Natural killer cell treated with Interleukin-12 subunit alpha and Interleukin-12 subunit beta and Interleukin-15 and Interleukin-18, amount 100 ng/mL, for 72 hours (primary cell): Measurements from ENCODE around the gene SPTBN1. TPM values are rescaled to one million over a fixed set of nuclear protein-coding genes. Genes with fewer than 3 reads are reported as not detected.

ENCODE experiments used
- ATAC-seq, 2 donors: fragments of 150-1000 bp; cut with Tn5 transposase in 1 of 2; sonication (Bioruptor Pico), chemical (Tn5 transposase) in 1 of 2; 2 replicates each; pipeline ENCODE4 v1.10.0; 2021
- DNase-seq: peaks from one replicate; pipeline ENCODE4 v3.0.0; 2022; ENCODE audit warnings: low spot score
- H3K27ac Mint-ChIP-seq, 2 donors: 1 replicate in 1 of 2; 2 replicates in 1 of 2; pipeline ENCODE4 v1.8.0; 2022; ENCODE audit warnings: mixed read lengths in 2 of 2, mild to moderate bottlenecking in 1 of 2, moderate library complexity in 1 of 2
- H3K27me3 Mint-ChIP-seq, 2 donors: 1 replicate in 1 of 2; 2 replicates in 1 of 2; pipeline ENCODE4 v1.8.0; 2022; ENCODE audit warnings: mixed read lengths in 2 of 2
- H3K36me3 Mint-ChIP-seq: one replicate; pipeline ENCODE4 v1.8.0; 2022; ENCODE audit warnings: mixed read lengths
- H3K4me1 Mint-ChIP-seq, 2 donors: 1 replicate in 1 of 2; 2 replicates in 1 of 2; pipeline ENCODE4 v1.8.0; 2022; ENCODE audit warnings: low read depth in 2 of 2, mixed read lengths in 2 of 2, mild to moderate bottlenecking in 1 of 2
- H3K4me3 Mint-ChIP-seq: one replicate; pipeline ENCODE4 v1.8.0; 2022; ENCODE audit warnings: mixed read lengths
- H3K9me3 Mint-ChIP-seq: 2 replicates; pipeline ENCODE4 v1.8.0; 2022; ENCODE audit warnings: mixed read lengths
- total RNA-seq, 2 donors: library from RNA; stranded (reverse); gene quantifications; one replicate each; pipeline ENCODE4 v1.2.3, GENCODE V29; 2022

Gene SPTBN1
- total RNA-seq, 2 donors from 2014 or later = 39.1 to 41.8 TPM

DNA sequence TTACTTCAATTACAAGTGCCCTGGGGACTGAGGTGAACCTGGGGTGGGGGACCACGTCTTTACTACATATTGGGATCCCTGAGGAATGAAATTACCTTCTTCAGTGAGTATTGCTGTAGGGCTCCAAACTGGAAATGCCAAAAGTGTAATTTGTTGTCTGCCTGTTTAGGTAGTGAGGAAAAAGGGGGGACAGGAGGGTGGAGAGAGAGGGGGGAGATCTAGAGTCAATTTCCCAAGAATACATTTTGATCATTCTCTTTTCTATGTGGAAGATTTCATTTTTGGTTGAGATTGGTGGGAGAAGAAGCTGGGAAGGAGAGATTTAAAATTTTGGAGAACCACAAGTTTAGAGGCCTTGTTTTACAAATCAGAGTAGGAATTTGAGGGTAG lies 101.1 kb downstream of the SPTBN1 start:
- H3K9me3 Mint-ChIP-seq = no peaks in the 10 kb centered on the region
- no peaks in the 10 kb centered on the region for H3K27me3 Mint-ChIP-seq
- peaks cover 32 to 41% of the 10 kb centered on the region in 2 donors for H3K4me1 Mint-ChIP-seq
- H3K27ac Mint-ChIP-seq = peak overlapping the region; percentile 30 to 53
- ATAC-seq (no peak), DNase-seq (no peak)
- no peaks in the 10 kb centered on the region for H3K36me3 Mint-ChIP-seq
- peak overlapping the region; percentile 92 for H3K4me3 Mint-ChIP-seq

DNA sequence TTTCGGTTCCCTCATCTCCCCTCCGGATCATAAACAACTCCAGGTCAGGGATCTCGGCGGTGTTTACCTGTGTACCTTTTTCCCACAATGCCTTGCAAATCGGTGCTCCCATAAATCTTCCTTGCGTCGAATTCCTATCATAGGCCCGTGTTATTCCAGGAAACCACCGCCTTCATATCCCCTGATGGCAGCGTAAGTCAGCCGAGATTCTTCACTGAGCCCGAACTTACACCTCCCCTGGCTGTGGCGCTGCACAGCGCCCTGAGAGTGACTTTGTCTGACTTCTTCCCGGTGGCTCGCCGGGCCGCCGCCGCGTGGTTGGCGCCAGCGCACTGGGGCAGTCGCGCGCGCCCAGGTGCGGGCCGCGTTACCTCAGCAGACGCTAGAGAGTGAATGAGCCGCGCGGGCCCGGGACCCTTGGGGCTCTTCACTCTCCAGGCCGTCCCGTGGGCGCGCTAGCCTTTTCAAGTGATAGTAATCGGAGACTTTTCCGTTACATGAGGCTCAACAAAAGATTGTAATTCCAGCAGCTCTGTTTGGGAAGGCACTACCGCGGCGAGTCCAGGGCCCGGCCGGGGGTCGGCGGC lies 101.6 kb downstream of the SPTBN1 start:
- peaks cover 35 to 42% of the 10 kb centered on the region in 2 donors for H3K4me1 Mint-ChIP-seq
- H3K27me3 Mint-ChIP-seq = no peaks in the 10 kb centered on the region
- DNase-seq (peak; percentile 68), ATAC-seq (peak; percentile 59 to 70)
- H3K4me3 Mint-ChIP-seq = peak overlapping the region; percentile 92
- no peaks in the 10 kb centered on the region for H3K9me3 Mint-ChIP-seq
- peak overlapping the region; percentile 30 to 53 for H3K27ac Mint-ChIP-seq
- H3K36me3 Mint-ChIP-seq = no peaks in the 10 kb centered on the region

DNA sequence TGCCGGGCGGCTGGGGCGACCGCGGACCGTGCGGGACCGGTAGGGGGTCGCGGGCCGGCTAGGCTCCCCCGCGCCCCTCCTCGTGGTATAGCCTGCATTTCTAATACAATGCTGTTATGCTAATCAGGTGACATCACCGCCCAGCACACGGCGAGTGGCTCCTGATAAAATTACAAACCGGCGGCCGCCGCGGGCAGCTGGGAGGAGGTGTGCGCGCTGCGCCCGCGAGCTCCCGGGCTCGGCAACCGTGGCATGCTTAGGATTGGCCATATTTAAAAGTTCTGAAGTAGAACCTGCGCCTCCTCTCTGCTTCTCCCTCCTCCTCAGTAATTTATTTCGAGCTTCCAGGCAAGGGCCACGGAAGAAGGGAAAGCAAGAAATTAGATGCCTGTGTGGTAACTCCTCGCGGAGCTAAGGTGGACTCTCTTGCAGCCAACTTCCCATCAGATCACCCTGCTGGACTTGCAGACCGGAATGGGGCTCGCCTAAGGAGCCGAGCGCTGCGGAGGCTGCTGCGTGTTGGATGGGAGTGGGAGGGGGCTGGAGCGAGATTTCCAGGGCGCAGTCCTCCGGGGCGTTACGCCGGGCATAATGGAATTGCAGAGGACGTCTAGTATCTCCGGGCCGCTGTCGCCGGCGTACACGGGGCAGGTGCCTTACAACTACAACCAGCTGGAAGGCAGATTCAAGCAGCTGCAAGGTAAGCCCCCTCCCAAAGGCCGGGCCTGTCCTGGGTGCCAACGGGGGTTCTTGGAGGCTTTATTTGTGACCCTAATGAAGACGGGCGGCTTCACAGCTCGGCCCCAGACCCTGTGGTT lies 102.3 kb downstream of the SPTBN1 start:
- Mint-ChIP-seq H3K4me3 (peak overlapping the region; percentile 92), H3K4me1 (peaks cover 35 to 42% of the 10 kb centered on the region in 2 donors), H3K36me3 (no peaks in the 10 kb centered on the region)

DNA sequence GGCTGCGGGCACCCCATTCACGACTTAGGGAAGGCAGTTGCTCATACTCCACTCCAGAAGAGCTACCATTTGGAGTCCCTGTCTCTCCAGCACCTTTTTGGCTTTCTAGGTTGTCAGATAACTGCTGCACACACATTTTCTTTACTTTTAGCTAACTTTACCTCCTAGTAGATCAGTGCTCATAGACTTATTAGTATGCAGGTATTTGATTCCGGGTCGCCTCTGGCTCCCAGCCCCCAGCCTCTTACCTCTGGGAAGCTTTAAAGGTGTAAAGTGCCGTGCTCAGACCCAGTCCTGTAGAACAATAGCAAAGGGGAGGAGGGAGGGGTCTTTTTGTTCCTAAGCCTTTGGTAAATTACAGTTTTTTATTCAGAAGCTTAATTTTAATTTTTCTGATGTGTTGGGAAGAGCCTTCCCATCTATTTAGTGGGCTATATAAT lies 102.9 kb downstream of the SPTBN1 start:
- peak overlapping the region; percentile 95 to 98 for H3K27ac Mint-ChIP-seq
- peaks cover 35 to 42% of the 10 kb centered on the region in 2 donors for H3K4me1 Mint-ChIP-seq
- no peaks in the 10 kb centered on the region for H3K36me3 Mint-ChIP-seq
- DNase-seq (no peak), ATAC-seq (peak in 1 of 2 donors; percentile 19)
- no peaks in the 10 kb centered on the region for H3K27me3 Mint-ChIP-seq
- no peaks in the 10 kb centered on the region for H3K9me3 Mint-ChIP-seq
- H3K4me3 Mint-ChIP-seq = peak overlapping the region; percentile 92

More for the DNA sequence above, 102.3 kb downstream of the SPTBN1 start:
- no peaks in the 10 kb centered on the region for H3K9me3 Mint-ChIP-seq
- peak; percentile 67 to 73 for ATAC-seq
- DNase-seq = no peak
- no peaks in the 10 kb centered on the region for H3K27me3 Mint-ChIP-seq
- H3K27ac Mint-ChIP-seq = peak overlapping the region; percentile 95 to 98

DNA sequence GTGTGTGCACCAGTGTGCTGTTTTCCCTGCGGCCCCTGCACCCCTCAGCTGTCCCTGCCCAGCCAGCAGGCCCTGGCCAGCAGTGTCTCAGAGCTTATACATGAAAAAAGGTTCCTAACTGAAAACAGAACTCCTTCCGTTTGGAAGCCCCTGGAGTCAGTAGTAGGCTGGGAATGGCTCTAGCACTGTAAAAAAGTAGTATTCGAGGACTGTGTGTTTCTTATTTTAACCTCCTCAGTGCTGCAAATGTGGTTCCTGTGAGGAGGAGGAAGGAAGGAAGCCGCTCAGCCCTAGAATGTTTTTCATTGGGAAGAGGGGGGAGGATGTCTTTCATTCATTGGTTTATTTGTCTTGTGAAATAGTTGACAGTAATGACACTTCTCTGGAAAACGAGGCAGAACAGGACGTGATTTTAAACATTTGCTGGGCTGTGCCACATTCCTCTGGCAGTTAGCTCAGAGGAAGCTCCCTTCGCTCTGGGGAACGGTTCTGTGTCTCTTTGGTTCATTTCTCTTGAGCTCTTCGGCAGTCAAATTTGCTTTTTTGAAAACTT lies 103.5 kb downstream of the SPTBN1 start:
- H3K27ac Mint-ChIP-seq = peak overlapping the region; percentile 95 to 98
- peaks cover 38 to 42% of the 10 kb centered on the region in 2 donors for H3K4me1 Mint-ChIP-seq
- no peaks in the 10 kb centered on the region for H3K9me3 Mint-ChIP-seq
- peak overlapping the region; percentile 92 for H3K4me3 Mint-ChIP-seq
- ATAC-seq (no peak), DNase-seq (no peak)
- H3K27me3 Mint-ChIP-seq = no peaks in the 10 kb centered on the region
- H3K36me3 Mint-ChIP-seq = no peaks in the 10 kb centered on the region

DNA sequence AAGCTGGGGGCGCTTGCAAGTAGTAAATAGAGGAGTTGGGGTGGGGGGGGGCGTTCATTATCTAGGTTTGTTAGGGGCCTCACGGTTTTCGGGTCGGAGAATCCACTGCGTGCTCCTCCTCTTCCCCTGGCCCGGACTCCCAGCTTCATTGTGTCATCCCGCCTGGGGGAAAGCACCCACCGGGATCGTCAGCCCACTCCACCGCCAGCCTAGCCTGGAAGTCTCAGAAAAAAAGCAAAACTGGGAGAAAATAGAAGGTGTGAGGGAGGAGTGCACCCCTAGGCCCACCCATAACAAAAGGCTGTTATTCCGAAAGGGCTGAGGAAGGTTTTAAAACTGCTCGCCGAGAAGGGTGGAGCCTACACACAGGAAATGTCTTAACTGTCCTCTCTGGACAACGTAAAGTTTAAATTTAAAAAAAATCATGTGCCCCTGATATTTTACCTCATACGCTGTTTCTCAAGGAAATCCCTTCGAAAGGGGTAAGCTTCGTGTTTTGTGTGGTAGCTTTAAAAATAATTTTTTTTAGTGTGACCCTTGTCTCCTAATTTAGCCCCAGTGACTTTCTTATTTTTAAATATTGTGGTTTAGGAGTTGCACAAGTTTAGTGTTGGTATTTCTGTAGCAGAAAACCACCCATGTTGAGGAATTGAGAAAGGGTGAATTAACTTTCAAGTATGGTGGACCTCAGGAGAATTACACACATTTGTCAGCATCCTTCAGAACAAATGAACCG lies 104.2 kb downstream of the SPTBN1 start:
- DNase-seq (peak; percentile 71), ATAC-seq (peak; percentile 63 to 87)
- Mint-ChIP-seq H3K4me3 (peak overlapping the region; percentile 92), H3K9me3 (no peaks in the 10 kb centered on the region), H3K27me3 (no peaks in the 10 kb centered on the region), H3K4me1 (peaks cover 42% of the 10 kb centered on the region in 2 donors), H3K36me3 (no peaks in the 10 kb centered on the region), H3K27ac (peak overlapping the region; percentile 95 to 98)

DNA sequence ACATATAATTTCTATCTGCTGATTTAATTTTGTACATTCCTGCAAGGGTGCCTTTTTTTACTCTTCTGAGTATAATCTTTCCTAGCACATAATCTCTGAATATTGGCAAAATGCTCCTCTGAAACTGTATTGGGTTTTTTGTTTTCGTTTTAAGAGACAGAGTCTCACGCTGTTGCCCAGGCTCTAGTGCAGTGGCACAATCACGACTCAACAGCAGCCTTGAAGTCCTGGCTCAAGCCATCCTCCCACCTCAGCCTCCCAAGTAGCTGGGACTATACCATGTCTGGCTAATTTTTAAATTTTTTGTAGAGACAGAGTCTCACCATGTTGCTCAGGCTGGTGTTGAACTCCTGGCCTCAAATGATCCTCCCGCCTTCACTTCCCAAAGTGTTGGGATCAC lies 104.9 kb downstream of the SPTBN1 start:
- peak overlapping the region; percentile 95 to 98 for H3K27ac Mint-ChIP-seq
- H3K36me3 Mint-ChIP-seq = no peaks in the 10 kb centered on the region
- DNase-seq (no peak), ATAC-seq (no peak)
- H3K27me3 Mint-ChIP-seq = no peaks in the 10 kb centered on the region
- H3K4me1 Mint-ChIP-seq = peaks cover 42% of the 10 kb centered on the region in 2 donors
- H3K9me3 Mint-ChIP-seq = no peaks in the 10 kb centered on the region
- H3K4me3 Mint-ChIP-seq = peak overlapping the region; percentile 92

DNA sequence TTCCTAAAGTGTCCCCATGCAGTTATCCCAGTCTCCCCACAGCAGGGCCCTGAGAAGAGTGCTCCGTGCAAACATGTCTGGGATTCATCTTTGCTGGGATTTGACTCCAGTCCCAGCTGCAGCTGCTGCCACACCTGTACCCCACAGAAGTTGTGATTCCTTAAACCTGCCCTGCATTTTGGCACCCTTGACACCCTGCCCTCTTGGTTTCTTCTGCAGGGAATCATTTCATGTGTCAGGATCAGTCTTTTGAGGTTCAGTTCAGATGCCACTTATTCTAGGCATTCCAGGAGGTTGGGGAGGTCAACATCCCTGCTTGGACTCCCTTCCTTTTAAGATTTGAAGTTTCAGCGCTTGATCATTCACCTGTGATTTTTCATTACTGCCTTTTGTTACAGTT lies 108.3 kb downstream of the SPTBN1 start:
- ATAC-seq (no peak), DNase-seq (no peak)
- H3K4me3 Mint-ChIP-seq = no peak overlapping the region
- peaks cover 39 to 43% of the 10 kb centered on the region in 2 donors for H3K4me1 Mint-ChIP-seq
- no peaks in the 10 kb centered on the region for H3K9me3 Mint-ChIP-seq
- no peaks in the 10 kb centered on the region for H3K27me3 Mint-ChIP-seq
- H3K36me3 Mint-ChIP-seq = no peaks in the 10 kb centered on the region
- peak overlapping the region in 1 of 2 donors; percentile 40 for H3K27ac Mint-ChIP-seq

DNA sequence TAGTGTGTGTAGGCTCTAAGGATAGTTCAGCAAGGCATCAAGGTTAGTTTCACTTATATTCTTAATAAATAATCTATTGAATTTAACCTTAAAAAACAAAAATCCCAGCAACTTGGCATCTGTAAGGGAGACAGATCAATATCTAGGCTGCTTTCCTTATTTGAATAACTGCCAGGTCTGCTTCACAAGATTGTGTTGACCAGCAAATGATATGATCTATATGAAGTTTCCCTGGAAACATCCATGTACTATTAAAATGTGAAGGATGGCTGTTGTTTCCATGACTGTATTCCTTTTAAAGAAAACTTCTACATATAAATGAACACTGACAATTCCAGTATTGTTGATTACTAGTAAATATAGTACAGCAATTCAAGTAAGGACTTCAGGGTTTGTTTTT lies 109.4 kb downstream of the SPTBN1 start:
- Mint-ChIP-seq H3K9me3 (no peaks in the 10 kb centered on the region), H3K27me3 (no peaks in the 10 kb centered on the region), H3K36me3 (no peaks in the 10 kb centered on the region), H3K4me1 (peaks cover 39 to 44% of the 10 kb centered on the region in 2 donors), H3K27ac (no peak overlapping the region), H3K4me3 (no peak overlapping the region)
- ATAC-seq (no peak), DNase-seq (no peak)

DNA sequence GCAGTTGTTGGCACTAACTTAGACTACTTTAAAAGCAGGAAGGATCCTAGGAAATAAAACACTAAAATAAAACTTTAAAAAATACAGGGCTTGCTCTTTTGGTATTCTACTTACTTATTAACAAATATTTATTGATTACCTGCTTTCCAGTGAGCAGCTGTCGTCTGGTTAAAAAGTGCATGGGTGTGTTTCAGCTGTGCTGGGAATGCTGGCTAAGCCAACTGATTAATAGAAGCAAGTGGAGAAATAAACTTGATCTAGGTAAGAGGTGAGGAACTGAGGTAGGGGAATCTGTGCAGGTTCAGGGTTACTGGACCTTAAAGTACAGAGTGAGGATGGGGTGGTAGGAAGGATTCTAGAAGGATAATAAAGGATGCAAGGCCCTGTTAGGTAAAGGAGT lies 110.8 kb downstream of the SPTBN1 start:
- Mint-ChIP-seq H3K4me3 (no peak overlapping the region), H3K27me3 (no peaks in the 10 kb centered on the region), H3K36me3 (no peaks in the 10 kb centered on the region), H3K27ac (peak overlapping the region; percentile 20 to 28), H3K9me3 (no peaks in the 10 kb centered on the region), H3K4me1 (peaks cover 39 to 45% of the 10 kb centered on the region in 2 donors)
- ATAC-seq (no peak), DNase-seq (no peak)

DNA sequence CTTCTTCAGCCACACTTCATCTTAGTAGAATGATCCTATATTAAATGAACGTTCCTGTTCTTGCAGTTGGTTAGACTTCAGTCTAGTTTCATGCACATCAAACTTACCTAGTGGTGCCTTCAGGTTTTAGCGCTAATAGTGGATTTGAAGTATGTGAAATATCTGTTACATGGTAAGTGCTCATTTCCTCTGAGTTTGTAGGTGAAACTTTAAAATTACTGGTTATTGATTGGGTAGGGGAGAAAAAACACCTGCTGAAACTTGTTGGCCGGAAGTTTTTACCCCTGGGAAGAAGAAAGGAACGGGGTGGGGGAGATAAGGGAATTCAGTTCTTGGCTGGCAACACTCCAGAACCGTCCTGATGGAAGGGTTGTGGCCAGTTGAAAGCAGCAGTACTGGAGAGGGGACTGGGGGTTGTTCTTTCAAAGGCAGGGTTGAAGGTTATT lies 112.8 kb downstream of the SPTBN1 start:
- DNase-seq = no peak
- Mint-ChIP-seq H3K4me1 (peaks cover 54 to 57% of the 10 kb centered on the region in 2 donors), H3K36me3 (no peaks in the 10 kb centered on the region), H3K9me3 (no peaks in the 10 kb centered on the region), H3K4me3 (peak overlapping the region; percentile 90), H3K27me3 (no peaks in the 10 kb centered on the region), H3K27ac (peak overlapping the region; percentile 94 to 100)
- no peak for ATAC-seq

DNA sequence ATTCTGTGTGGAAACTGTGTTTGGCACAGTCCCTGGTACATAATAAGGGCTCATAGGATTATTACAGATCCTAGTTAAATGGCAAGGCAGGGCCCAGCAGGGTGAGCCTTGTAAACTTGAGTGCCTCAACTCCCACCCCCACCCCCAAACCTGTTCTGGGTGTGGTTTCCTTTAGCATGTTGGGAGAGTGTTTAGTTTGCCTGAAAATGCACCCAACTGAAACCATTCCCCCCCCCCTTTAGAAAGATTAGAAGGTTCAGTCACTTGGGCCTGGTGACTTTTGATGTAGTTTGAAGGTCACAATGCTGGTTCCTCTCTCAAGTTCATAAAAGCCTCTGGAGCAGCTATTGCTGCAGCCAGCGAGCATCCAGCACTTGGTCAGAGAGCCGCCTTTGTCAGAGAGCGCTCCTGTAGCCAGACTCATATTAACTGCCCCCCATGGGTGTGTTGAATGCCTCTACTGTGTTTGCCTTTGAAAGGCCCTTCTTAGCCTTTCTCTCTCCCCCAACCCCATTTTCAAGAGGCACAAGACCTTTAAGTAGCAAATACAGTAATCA lies 113.7 kb downstream of the SPTBN1 start:
- H3K27me3 Mint-ChIP-seq = no peaks in the 10 kb centered on the region
- no peaks in the 10 kb centered on the region for H3K36me3 Mint-ChIP-seq
- DNase-seq (no peak), ATAC-seq (no peak)
- H3K4me1 Mint-ChIP-seq = peaks cover 62 to 63% of the 10 kb centered on the region in 2 donors
- no peaks in the 10 kb centered on the region for H3K9me3 Mint-ChIP-seq
- H3K27ac Mint-ChIP-seq = peak overlapping the region; percentile 94 to 100
- peak overlapping the region; percentile 90 for H3K4me3 Mint-ChIP-seq

DNA sequence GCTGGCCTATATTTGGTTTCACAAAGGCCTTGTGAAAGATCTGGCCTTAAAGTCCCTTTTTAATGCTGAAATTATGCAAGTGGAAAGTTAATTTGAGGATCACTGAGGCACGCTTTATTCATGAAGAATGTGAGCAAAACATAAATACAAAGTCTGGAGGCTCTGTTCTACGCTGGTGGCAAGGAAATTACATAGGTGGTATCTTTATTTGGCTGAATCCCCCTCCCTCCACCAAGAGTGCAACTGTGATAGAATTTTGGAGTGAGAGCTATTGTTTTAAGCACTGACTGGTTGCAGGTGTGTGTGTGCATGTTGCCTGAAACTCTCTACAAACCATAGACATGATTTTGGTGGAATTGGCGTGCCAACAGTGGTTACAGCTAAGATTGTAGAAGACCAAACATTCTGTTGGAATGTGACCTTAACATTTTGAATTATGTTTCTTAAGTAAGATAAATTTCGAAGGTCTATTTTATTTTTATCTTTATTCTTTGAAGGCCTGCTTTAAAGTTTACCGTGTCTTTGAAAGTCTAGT lies 114.3 kb downstream of the SPTBN1 start:
- Mint-ChIP-seq H3K4me3 (peak overlapping the region; percentile 90), H3K9me3 (no peaks in the 10 kb centered on the region), H3K27me3 (no peaks in the 10 kb centered on the region), H3K4me1 (peaks cover 64 to 69% of the 10 kb centered on the region in 2 donors), H3K36me3 (no peaks in the 10 kb centered on the region), H3K27ac (peak overlapping the region; percentile 94 to 100)
- ATAC-seq (no peak), DNase-seq (no peak)
